NCI-H510A treated with DMSO at 0.1 percent for 48 hours (cell line): Measurements from ENCODE around the gene F2R.
"Not testable (repeated sequence)": the region's sequence is repeated elsewhere in the genome, so short reads cannot be mapped to it uniquely, and the experiment has no call there.

Experiments
- DNase-seq: peaks from one replicate; lab custom pipeline; 2025; lab: John Stamatoyannopoulos, UW

F2R gene

DNA sequence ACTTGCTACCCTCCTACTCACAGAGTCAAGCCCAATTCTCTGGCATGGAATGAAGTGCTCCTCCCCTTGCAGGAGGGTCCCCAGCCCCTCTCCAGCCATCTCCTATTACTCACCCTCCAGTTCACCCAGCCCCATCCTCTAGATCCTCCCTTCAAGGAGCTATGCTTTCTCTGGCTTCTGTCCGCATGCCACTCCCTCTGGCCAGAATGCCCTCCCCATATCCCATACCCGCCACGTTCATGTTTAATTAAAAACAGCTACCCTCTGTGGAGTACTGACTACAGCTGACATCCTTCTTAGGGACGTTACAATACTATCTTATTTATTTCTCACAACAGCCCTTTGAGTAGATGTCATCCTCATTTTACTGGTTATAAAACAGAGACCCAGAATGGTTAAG, 3.0 kb downstream of the F2R start:
- DNase-seq: no peak

GRCh38 chr5:76720988-76721569, 5.2 kb downstream of the F2R start:
- no peak for DNase-seq

DNA sequence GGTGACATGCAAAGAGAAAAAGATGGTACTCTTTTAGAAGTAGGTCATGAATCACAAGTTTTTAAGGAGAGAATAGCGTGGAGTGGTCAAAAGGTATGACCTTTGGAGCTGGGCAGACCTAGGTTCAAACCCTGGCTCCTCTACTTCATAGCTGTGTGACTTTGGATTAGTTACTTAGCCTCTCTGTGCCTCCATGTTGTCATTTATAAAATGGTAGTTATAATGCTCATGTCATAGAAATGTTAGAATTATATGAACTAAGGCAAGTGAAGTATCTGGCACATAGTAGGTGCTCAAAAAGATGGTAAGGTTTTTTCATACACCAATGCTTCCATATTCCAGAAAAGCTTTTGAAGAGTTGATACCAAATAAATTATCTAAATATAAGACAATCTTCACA, 7.3 kb downstream of the F2R start:
- no peak for DNase-seq

DNA sequence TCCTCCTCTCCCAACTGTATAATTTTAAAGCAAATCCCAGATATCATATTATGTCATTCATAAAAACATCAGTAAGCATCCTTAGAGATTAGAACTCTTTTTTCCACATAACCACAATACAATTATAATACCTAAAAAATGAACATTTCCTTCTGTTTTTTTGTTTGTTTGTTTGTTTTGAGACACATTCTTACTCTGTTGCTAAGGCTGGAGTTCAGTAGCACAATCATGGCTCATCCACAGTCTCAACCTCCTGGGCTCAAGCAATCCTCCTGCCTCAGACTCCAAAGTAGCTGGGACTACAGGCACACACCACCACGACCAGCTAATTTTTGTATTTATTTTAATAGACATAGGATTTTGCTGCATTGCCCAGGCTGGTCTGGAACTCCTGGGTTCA, 8.0 kb downstream of the F2R start:
- DNase-seq: no peak

DNA sequence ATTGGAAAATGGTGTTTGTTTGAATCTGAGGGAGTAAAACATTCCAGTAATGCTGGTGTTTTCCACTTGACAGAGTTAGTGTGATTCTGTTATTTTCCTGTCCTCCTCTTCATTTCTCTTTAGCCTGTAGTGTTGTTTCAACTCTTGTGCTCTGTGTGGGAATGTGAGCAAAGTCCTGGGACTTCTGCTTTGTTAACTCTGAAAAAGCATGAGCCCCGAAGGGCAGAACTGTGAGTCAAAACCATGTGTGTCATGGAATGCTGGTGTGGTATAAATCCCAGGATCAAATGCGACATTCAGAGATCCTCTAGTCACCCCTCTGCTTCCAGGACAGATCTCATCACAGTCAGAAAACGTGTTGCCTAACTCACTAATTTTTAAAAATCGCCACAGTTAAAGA, 8.9 kb downstream of the F2R start:
- no peak for DNase-seq

- DNase-seq: no peak
Measured at GRCh38 chr5:76728965-76729364, 13.0 kb downstream of the F2R start.

GRCh38 chr5:76729373-76730290, 13.7 kb downstream of the F2R start:
- DNase-seq: no peak

GRCh38 chr5:76732405-76733048, 16.6 kb downstream of the F2R start:
- no peak for DNase-seq

- DNase-seq: no peak
Measured at GRCh38 chr5:76733049-76733417, 17.1 kb downstream of the F2R start.

- DNase-seq: no peak
Measured at GRCh38 chr5:76735762-76736545, 20.0 kb downstream of the F2R start.

GRCh38 chr5:76736679-76737556, 21.0 kb downstream of the F2R start:
- no peak for DNase-seq

DNA sequence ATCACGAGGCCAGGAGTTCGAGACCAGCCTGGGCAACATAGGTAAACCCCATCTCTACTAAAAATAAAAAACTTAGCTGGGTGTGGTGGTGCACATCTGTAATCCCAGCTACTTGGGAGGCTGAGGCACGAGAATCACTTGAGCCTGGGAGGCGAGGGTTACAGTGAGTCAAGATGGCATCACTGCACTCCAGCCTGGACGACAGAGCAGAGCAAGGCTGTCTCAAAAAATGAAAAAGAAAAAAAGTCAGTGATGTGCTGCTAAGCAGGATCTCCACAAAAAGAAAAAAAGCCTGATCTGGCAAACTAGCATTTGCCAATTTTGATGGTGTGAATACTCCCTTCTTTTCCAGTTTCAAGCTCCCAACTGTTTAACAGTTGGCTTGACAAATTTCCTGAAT, 21.9 kb downstream of the F2R start:
- no peak for DNase-seq

GRCh38 chr5:76741506-76741905, 25.6 kb downstream of the F2R start:
- not testable (repeated sequence) for DNase-seq

DNA sequence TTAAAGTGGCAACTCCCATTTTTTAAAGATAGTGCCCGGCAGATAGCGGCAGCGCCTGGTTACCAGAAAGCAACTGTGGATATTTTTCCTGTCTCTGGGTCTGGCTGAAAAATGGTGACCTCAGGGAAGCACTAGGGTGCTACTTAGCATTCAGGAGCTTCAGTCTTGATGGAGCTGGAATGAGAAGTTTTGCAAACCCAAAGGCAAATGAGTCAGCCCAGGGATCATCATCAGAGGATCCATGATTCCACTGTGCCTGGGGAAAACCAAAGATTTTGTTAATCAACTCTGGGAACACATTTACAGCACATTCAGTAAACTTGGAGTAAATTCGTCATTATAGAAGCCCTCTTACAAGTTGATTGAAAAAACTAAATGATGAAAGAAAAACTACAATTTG, 26.7 kb downstream of the F2R start:
- DNase-seq: no peak

DNA sequence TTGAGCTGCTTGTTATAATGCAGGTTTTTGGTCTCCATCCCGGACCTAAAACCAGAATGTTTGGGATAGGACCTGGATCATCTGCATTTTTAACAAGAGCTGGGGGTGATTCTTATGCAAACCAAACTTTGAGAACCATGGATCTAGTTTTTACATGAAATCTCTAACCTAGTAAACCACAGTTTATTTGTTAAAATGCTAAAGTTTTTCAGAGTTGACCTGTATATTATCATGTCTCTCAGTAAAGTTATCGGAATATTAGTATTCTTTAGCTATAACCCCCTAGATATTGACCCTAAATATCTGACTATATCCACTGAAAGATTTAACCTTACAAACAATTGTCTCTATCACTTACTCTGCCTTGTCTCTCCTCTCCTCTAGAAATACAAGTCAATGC, 28.7 kb downstream of the F2R start:
- no peak for DNase-seq

- no peak for DNase-seq
Measured at GRCh38 chr5:76745670-76746069, 29.7 kb downstream of the F2R start.

GRCh38 chr5:76746677-76747076, 30.8 kb downstream of the F2R start:
- no peak for DNase-seq

GRCh38 chr5:76747706-76748105, 31.8 kb downstream of the F2R start:
- no peak for DNase-seq

DNA sequence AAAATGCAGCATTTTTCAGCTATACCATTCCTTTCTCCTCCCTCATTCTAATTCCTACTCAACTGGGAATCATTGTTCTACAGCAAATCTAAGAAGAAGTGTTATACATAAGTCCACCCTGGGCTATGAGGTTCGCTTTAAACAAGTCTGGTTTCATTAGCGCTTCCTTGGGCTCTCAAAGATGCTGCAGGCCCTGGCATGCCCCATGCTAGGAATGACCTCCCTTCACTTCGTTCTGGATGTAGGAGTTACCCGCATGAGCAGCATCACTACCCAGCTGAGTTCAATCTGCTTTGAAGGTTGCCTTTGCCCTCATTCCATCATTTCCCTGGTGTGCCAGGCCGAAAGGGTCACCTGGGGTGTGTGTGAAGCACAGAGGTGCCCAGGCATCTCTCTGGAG, 35.4 kb downstream of the F2R start:
- DNase-seq: no peak

DNA sequence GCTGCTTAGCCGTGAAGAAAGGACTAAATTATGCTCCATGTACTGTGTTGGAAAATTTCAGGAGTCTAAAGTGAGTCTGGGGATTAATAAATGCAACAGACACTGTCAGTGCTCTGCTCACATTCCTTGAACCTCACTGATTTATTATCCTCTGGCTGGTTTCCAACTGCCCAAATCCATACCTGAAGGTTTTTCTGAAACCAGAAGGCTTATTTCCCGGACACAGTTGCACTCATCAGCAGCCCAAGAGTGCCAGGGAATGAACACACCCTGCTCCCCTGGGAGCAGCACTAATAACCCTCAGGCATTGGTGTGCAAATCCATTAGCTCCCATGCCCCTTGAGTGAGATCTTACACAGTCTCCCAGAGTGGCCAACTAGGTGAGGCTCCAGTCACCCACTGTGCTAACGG, 38.7 kb downstream of the F2R start:
- no peak for DNase-seq
